Measurements from ENCODE around the gene AQP5.

Gene AQP5

GRCh38 chr12:49954863-49955830 lies 6.5 kb upstream of the AQP5 start:
- Histone ChIP-seq H3K27ac (replicated peaks) (no peak overlapping the region), H3K27me3 (ENCODE audit: insufficient read depth, poor library complexity, severe bottlenecking) (peaks cover 56% of the 10 kb centered on the region), H3K4me3 (replicated peaks; ENCODE audit: insufficient read depth, low read length) (no peak overlapping the region)
- TF ChIP-seq SPI1 (IDR thresholded peaks at IDR 0.05; ENCODE audit: borderline replicate concordance, low read depth) (no peak), POLR2AphosphoS5 (IDR thresholded peaks at IDR 0.05; ENCODE audit: low read depth) (no peak), REST (IDR thresholded peaks at IDR 0.05; ENCODE audit: insufficient replicate concordance, low read depth) (no peak), GABPA (IDR thresholded peaks at IDR 0.05; ENCODE audit: low read depth) (no peak)
- TF ChIP-seq, protein P1, sequence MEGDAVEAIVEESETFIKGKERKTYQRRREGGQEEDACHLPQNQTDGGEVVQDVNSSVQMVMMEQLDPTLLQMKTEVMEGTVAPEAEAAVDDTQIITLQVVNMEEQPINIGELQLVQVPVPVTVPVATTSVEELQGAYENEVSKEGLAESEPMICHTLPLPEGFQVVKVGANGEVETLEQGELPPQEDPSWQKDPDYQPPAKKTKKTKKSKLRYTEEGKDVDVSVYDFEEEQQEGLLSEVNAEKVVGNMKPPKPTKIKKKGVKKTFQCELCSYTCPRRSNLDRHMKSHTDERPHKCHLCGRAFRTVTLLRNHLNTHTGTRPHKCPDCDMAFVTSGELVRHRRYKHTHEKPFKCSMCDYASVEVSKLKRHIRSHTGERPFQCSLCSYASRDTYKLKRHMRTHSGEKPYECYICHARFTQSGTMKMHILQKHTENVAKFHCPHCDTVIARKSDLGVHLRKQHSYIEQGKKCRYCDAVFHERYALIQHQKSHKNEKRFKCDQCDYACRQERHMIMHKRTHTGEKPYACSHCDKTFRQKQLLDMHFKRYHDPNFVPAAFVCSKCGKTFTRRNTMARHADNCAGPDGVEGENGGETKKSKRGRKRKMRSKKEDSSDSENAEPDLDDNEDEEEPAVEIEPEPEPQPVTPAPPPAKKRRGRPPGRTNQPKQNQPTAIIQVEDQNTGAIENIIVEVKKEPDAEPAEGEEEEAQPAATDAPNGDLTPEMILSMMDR (IDR thresholded peaks at IDR 0.05; ENCODE audit: insufficient read depth, low read length), result no peak
- no peak for DNase-seq (ENCODE audit: low read depth in 1 of 2, low spot score in 1 of 2)

DNA sequence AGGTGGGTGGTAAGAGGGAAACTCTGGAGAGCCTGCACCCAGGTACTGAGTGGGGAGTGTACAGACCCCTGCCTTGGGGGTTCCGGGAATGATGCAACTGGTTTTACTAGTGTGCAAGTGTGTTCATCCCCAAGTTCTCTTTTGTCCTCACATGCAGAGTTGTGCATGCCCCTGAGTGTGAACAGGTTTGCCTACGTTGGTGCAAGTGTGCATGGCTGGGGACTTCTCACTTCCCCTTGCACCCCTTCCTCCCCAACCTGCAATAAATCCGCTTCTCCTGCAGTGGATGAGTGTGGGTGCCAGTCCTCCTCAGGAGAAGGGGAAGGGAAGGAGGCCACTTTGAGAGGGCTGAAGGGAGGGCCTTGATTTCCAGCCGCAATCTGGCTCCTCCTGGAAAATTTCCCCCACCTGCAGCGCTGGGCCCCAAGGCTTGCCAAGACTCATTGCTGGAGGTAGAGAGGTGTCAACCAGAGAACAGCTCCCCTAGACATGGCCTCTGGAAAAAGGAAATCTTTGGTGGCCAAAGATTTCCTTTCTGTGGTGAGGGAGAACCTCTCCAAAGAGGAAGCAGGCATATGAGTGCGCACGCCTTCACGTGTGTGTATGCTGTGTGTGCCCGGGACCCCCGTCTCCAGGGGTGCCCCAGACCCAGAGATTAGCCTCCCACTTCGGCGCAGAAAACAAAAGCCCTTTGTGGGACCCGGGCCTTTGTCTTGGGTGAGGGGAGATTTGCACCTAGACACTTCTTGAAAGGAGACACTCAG lies 5.6 kb upstream of the AQP5 start:
- H3K27me3 ChIP-seq (ENCODE audit: insufficient read depth, poor library complexity, severe bottlenecking), result peaks cover 64% of the 10 kb centered on the region
- TF ChIP-seq, protein P1 (IDR thresholded peaks at IDR 0.05; ENCODE audit: insufficient read depth, low read length), result no peak
- TF ChIP-seq SPI1 (IDR thresholded peaks at IDR 0.05; ENCODE audit: borderline replicate concordance, low read depth) (peak; percentile 33; the same call in 1 of the 2 replicates), POLR2AphosphoS5 (IDR thresholded peaks at IDR 0.05; ENCODE audit: low read depth) (peak; percentile 49)
- H3K4me3 ChIP-seq (replicated peaks; ENCODE audit: insufficient read depth, low read length), result no peak overlapping the region
- DNase-seq (ENCODE audit: low read depth in 1 of 2, low spot score in 1 of 2), result peak; percentile 31 to 58
- no peak overlapping the region for H3K27ac ChIP-seq (replicated peaks)

GRCh38 chr12:49956663-49957569 lies 4.8 kb upstream of the AQP5 start:
- no peak overlapping the region for H3K4me3 ChIP-seq (replicated peaks; ENCODE audit: insufficient read depth, low read length)
- DNase-seq (ENCODE audit: low read depth in 1 of 2, low spot score in 1 of 2), result no peak
- peaks cover 67% of the 10 kb centered on the region for H3K27me3 ChIP-seq (ENCODE audit: insufficient read depth, poor library complexity, severe bottlenecking)
- H3K27ac ChIP-seq (replicated peaks), result no peak overlapping the region
- TF ChIP-seq, protein P1 (IDR thresholded peaks at IDR 0.05; ENCODE audit: insufficient read depth, low read length), result no peak
- TF ChIP-seq GABPA (IDR thresholded peaks at IDR 0.05; ENCODE audit: low read depth) (no peak), REST (IDR thresholded peaks at IDR 0.05; ENCODE audit: insufficient replicate concordance, low read depth) (no peak)

Measured in HL-60 (cell line).